ENCODE results near the gene COL15A1. TPM values are rescaled to one million over a fixed set of nuclear protein-coding genes. Genes with fewer than 3 reads are reported as not detected.

The COL15A1 gene
- total RNA-seq, 4 donors from 2014 or later = 4.0 to 7.8 (median 6.8) TPM

DNA sequence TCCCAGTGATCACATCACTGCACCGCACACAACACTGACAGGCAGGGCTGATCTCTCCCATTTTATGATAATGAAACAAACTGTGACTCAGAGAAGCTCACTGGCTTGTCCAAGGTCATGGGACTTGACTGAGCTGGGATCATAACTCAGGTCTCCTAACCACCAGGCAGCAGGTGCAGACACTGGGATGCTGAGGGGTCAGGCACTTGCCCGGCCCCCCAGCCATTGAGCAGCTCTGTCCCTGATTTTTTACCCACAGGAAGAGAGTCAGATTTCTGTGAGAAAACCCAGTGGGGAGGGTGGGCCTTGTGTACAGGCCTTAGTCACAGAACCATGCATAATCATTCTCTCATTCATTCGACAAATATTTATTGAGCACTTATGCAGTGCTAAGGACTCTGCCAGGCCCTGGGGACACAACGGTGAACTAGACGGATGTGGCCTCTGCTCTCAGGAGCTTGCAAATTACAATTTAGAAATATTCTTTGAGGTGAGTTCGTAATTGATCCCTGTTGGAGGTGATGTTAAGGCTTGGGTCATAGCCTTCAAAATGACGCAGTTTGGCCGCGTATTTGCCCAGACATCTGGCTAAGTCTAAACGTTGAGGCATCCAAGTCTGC lies 106.7 kb downstream of the COL15A1 start:
- intact Hi-C loops (cut with DNase I; ENCODE audit: low total_unique reads) = no loop called here
- no peak overlapping the region for H3K4me3 ChIP-seq
- no peak for DNase-seq
- no peak overlapping the region for H3K27ac ChIP-seq
- TF ChIP-seq CTCF (IDR thresholded peaks at IDR 0.05 in 4 of 5, conservative IDR thresholded peaks at IDR 0.05 in 1 of 5) = no peak
- no peak for TF ChIP-seq POLR2A (IDR thresholded peaks at IDR 0.05)
- no peak for ATAC-seq
- no peaks in the 10 kb centered on the region for H3K9me3 ChIP-seq
- H3K27me3 ChIP-seq = no peaks in the 10 kb centered on the region
- H3K4me1 ChIP-seq = no peaks in the 10 kb centered on the region
- in situ Hi-C loops (cut with MboI; ENCODE audit: low sequenced_read_pairs in 4 of 4) = no loop called here
- no peaks in the 10 kb centered on the region for H3K36me3 ChIP-seq

GRCh38 chr9:99050924-99051323 lies 107.2 kb downstream of the COL15A1 start:
- Histone ChIP-seq H3K36me3 (no peaks in the 10 kb centered on the region), H3K4me3 (no peak overlapping the region), H3K4me1 (no peaks in the 10 kb centered on the region), H3K9me3 (no peaks in the 10 kb centered on the region), H3K27ac (no peak overlapping the region), H3K27me3 (no peaks in the 10 kb centered on the region)
- in situ Hi-C loops (cut with MboI; ENCODE audit: low sequenced_read_pairs in 4 of 4) (no loop called here), intact Hi-C loops (cut with DNase I; ENCODE audit: low total_unique reads) (no loop called here)
- TF ChIP-seq POLR2A (IDR thresholded peaks at IDR 0.05) (no peak), CTCF (IDR thresholded peaks at IDR 0.05 in 4 of 5, conservative IDR thresholded peaks at IDR 0.05 in 1 of 5) (no peak)
- DNase-seq (no peak), ATAC-seq (no peak)

DNA sequence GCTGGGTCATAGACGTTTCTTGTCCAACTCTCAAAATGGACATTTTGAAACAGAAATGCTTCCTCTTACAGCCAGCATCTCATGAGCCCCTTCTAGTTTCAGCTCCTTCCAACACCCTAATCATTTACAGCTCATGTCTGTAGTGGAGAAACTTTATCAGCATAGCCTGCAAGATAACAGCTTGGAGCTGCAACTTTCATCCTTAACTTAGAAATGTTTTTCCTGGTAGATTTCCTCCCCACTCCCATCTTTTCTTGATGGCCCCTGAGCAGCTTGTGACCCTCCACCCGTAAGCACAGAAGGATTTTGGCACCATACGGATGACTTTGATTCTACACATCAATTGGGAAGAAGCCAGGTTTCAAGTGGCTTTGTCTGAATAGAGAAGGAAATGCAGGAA lies 107.7 kb downstream of the COL15A1 start:
- no peaks in the 10 kb centered on the region for H3K27me3 ChIP-seq

GRCh38 chr9:99051851-99052250 lies 108.1 kb downstream of the COL15A1 start:
- Histone ChIP-seq H3K36me3 (no peaks in the 10 kb centered on the region), H3K27me3 (no peaks in the 10 kb centered on the region), H3K4me1 (no peaks in the 10 kb centered on the region), H3K9me3 (no peaks in the 10 kb centered on the region), H3K4me3 (no peak overlapping the region), H3K27ac (no peak overlapping the region)
- DNase-seq = no peak
- ATAC-seq = no peak
- intact Hi-C loops (cut with DNase I; ENCODE audit: low total_unique reads) (no loop called here), in situ Hi-C loops (cut with MboI; ENCODE audit: low sequenced_read_pairs in 4 of 4) (no loop called here)
- TF ChIP-seq CTCF (IDR thresholded peaks at IDR 0.05 in 4 of 5, conservative IDR thresholded peaks at IDR 0.05 in 1 of 5) = no peak
- TF ChIP-seq POLR2A (IDR thresholded peaks at IDR 0.05) = no peak

More for the DNA sequence above, 107.7 kb downstream of the COL15A1 start:
- TF ChIP-seq CTCF (IDR thresholded peaks at IDR 0.05 in 4 of 5, conservative IDR thresholded peaks at IDR 0.05 in 1 of 5) (no peak), POLR2A (IDR thresholded peaks at IDR 0.05) (no peak)
- ATAC-seq = no peak
- Histone ChIP-seq H3K36me3 (no peaks in the 10 kb centered on the region), H3K27ac (no peak overlapping the region), H3K4me1 (no peaks in the 10 kb centered on the region), H3K9me3 (no peaks in the 10 kb centered on the region), H3K4me3 (no peak overlapping the region)
- in situ Hi-C loops (cut with MboI; ENCODE audit: low sequenced_read_pairs in 4 of 4) (no loop called here), intact Hi-C loops (cut with DNase I; ENCODE audit: low total_unique reads) (no loop called here)
- no peak for DNase-seq

All from gastrocnemius medialis (tissue), 4 donors.